ENCODE results near the gene CKAP2L.
"Not testable (repeated sequence)": the region's sequence is repeated elsewhere in the genome, so short reads cannot be mapped to it uniquely, and the experiment has no call there.

The CKAP2L gene

GRCh38 chr2:112710956-112711750 is 53.3 kb downstream of the CKAP2L start:
- no peak for TF ChIP-seq CTCF (IDR thresholded peaks at IDR 0.05; ENCODE audit: borderline replicate concordance, control extremely low read depth, extremely low read depth, insufficient read depth, missing control alignments)
- no peak for DNase-seq (ENCODE audit: low spot score)

GRCh38 chr2:112709703-112710102 is 54.7 kb downstream of the CKAP2L start:
- no peak for TF ChIP-seq CTCF (IDR thresholded peaks at IDR 0.05; ENCODE audit: borderline replicate concordance, control extremely low read depth, extremely low read depth, insufficient read depth, missing control alignments)
- in situ Hi-C loops (cut with MboI; ENCODE audit: low sequenced_read_pairs, unreplicated experiment), result loop anchor here (25.0 kb wide), 1 partner anchor 647 kb away; the partner anchor contains the start of gene TMEM87B
- no peak for DNase-seq (ENCODE audit: low spot score)

More at GRCh38 chr2:112710956-112711750, 53.3 kb downstream of the CKAP2L start:
- in situ Hi-C loops (cut with MboI; ENCODE audit: low sequenced_read_pairs, unreplicated experiment), result loop anchor here (25.0 kb wide), 1 partner anchor 649 kb away; the partner anchor contains the start of gene TMEM87B

- no peak for DNase-seq (ENCODE audit: low spot score)
- no peak for TF ChIP-seq CTCF (IDR thresholded peaks at IDR 0.05; ENCODE audit: borderline replicate concordance, control extremely low read depth, extremely low read depth, insufficient read depth, missing control alignments)
- in situ Hi-C loops (cut with MboI; ENCODE audit: low sequenced_read_pairs, unreplicated experiment), result loop anchor here (25.0 kb wide), 1 partner anchor 647 kb away; the partner anchor contains the start of gene TMEM87B
These were observed 55.4 kb downstream of the CKAP2L start for GRCh38 chr2:112708968-112709367.

- in situ Hi-C loops (cut with MboI; ENCODE audit: low sequenced_read_pairs, unreplicated experiment), result loop anchor here (25.0 kb wide), 1 partner anchor 645 kb away; the partner anchor contains the start of gene TMEM87B
- not testable (repeated sequence) for DNase-seq (ENCODE audit: low spot score)
These were observed 57.5 kb downstream of the CKAP2L start for GRCh38 chr2:112706947-112707346.

- in situ Hi-C loops (cut with MboI; ENCODE audit: low sequenced_read_pairs, unreplicated experiment), result loop anchor here (25.0 kb wide), 1 partner anchor 644 kb away; the partner anchor contains the start of gene TMEM87B
- no peak for DNase-seq (ENCODE audit: low spot score)
- no peak for TF ChIP-seq CTCF (IDR thresholded peaks at IDR 0.05; ENCODE audit: borderline replicate concordance, control extremely low read depth, extremely low read depth, insufficient read depth, missing control alignments)
These were observed 58.2 kb downstream of the CKAP2L start for GRCh38 chr2:112706170-112706664.

GRCh38 chr2:112705575-112705974 is 58.8 kb downstream of the CKAP2L start:
- no peak for TF ChIP-seq CTCF (IDR thresholded peaks at IDR 0.05; ENCODE audit: borderline replicate concordance, control extremely low read depth, extremely low read depth, insufficient read depth, missing control alignments)
- in situ Hi-C loops (cut with MboI; ENCODE audit: low sequenced_read_pairs, unreplicated experiment), result loop anchor here (25.0 kb wide), 1 partner anchor 643 kb away; the partner anchor contains the start of gene TMEM87B
- DNase-seq (ENCODE audit: low spot score), result no peak

- in situ Hi-C loops (cut with MboI; ENCODE audit: low sequenced_read_pairs, unreplicated experiment), result loop anchor here (25.0 kb wide), 1 partner anchor 641 kb away; the partner anchor contains the start of gene TMEM87B
- TF ChIP-seq CTCF (IDR thresholded peaks at IDR 0.05; ENCODE audit: borderline replicate concordance, control extremely low read depth, extremely low read depth, insufficient read depth, missing control alignments), result no peak
- DNase-seq (ENCODE audit: low spot score), result no peak
These were observed 60.7 kb downstream of the CKAP2L start for GRCh38 chr2:112703684-112704083.

All from GM13976 (cell line).